Activated T-cell treated with anti-CD3 and anti-CD28 coated beads, Interleukin-2, amount 50 U/mL, for 72 hours (primary cell): Measurements from ENCODE around the gene RERE. TPM values are rescaled to one million over a fixed set of nuclear protein-coding genes. Genes with fewer than 3 reads are reported as not detected.
A peak's percentile ranks its signal among the peaks of the same experiment; 100 is the strongest.
"Not testable (repeated sequence)": the region's sequence is repeated elsewhere in the genome, so short reads cannot be mapped to it uniquely, and the experiment has no call there.

ENCODE experiments used
- ATAC-seq, 2 donors: fragments of 150-1000 bp; cut with Tn5 transposase; replicated peaks in 1 of 2; 2 replicates each; pipeline ENCODE4 v1.10.0; 2021; ENCODE audit warnings: moderate library complexity in 2 of 2, mild to moderate bottlenecking in 1 of 2
- DNase-seq, 2 donors: peaks; one replicate each; pipeline ENCODE4 v3.0.0; 2021 to 2022; ENCODE audit warnings: mixed read lengths in 1 of 2
- H3K27ac Mint-ChIP-seq: one replicate; pipeline ENCODE4 v1.8.0; 2022; ENCODE audit warnings: mild to moderate bottlenecking, moderate library complexity, mixed read lengths
- H3K27me3 Mint-ChIP-seq: one replicate; pipeline ENCODE4 v1.8.0; 2022; ENCODE audit warnings: low read depth, mixed read lengths
- H3K36me3 Mint-ChIP-seq, 2 donors: one replicate each; pipeline ENCODE4 v1.8.0; 2022; ENCODE audit warnings: mixed read lengths in 2 of 2, mild to moderate bottlenecking in 1 of 2; ENCODE audit not compliant: insufficient read depth in 2 of 2
- H3K4me1 Mint-ChIP-seq: one replicate; pipeline ENCODE4 v1.8.0; 2022; ENCODE audit warnings: low read depth, mixed read lengths
- H3K4me3 Mint-ChIP-seq, 2 donors: one replicate each; pipeline ENCODE4 v1.8.0; 2022; ENCODE audit warnings: mild to moderate bottlenecking in 2 of 2, mixed read lengths in 2 of 2, moderate library complexity in 2 of 2
- H3K9me3 Mint-ChIP-seq, 2 donors: one replicate each; pipeline ENCODE4 v1.8.0; 2022; ENCODE audit warnings: mixed read lengths in 2 of 2
- total RNA-seq, 2 donors: library from RNA; stranded (reverse); gene quantifications; one replicate each; pipeline ENCODE4 v1.2.3, GENCODE V29; 2022

The RERE gene
- total RNA-seq, 2 donors from 2014 or later, result 98.7 to 105 TPM

DNA sequence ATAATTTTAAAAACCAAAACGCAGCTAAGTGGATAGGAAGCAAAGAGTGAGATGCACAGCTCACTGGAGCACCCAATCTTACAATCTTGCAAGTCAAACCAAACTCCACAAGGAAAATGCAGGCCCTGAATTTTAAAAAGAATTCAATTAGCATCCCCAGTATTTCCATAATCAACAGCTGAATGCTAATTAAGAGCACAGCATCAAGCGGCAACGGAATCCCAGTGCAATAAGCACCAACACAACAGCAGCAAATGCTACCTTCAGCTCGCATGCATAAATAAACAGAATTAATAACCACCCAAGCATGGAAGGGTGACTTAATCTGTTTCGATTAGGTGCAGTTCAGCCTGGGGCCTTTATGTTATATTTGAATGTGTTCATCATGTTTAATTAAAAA is 356.7 kb downstream of the RERE start:
- Mint-ChIP-seq H3K4me1 (peaks cover 57% of the 10 kb centered on the region), H3K27ac (no peak overlapping the region), H3K27me3 (no peaks in the 10 kb centered on the region), H3K9me3 (no peaks in the 10 kb centered on the region), H3K36me3 (peaks cover 2 to 5% of the 10 kb centered on the region in 2 donors), H3K4me3 (no peak overlapping the region)
- no peak for ATAC-seq
- DNase-seq, result no peak

DNA sequence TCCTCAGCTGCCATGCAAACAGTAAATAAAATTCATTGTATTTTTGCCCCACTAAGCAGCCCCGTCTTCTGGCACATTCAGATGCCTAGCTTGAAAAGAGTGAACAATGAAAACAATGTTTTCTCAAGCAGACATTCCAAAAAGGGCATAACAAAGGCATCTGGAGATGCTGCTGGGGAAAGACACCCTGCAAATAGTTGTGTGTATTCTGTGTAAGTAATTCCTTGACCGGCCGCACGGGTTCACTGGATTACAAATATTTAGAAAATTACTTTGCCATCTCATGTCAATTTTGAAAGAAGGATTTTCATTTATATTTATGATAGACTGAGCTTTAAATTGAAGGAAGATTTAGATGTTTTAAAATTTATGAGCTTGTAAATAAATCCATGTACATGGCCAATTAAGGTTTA is 357.3 kb downstream of the RERE start:
- Mint-ChIP-seq H3K4me3 (no peak overlapping the region), H3K9me3 (no peaks in the 10 kb centered on the region), H3K36me3 (peaks cover 2 to 5% of the 10 kb centered on the region in 2 donors), H3K4me1 (peaks cover 57% of the 10 kb centered on the region), H3K27ac (no peak overlapping the region), H3K27me3 (no peaks in the 10 kb centered on the region)
- DNase-seq (no peak), ATAC-seq (no peak)

DNA sequence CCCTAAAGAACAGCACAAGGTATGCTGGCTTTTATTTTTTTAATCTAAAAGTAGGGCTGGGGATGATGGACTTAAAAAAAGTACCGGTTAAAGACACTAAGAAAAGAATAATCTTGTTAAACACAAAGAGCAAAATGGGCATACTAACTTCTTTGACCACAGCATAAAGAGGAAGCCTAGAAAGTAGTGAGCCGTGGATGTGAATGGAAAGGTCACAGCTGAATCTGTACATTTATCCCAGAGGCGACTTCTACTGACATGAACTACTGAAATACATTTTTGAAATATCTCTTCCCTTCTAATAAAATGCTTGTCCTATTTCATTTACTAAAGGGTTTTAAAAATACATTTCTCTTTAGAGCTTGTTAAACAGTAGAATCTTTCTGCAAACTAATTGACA is 358.8 kb downstream of the RERE start:
- ATAC-seq, result no peak

DNA sequence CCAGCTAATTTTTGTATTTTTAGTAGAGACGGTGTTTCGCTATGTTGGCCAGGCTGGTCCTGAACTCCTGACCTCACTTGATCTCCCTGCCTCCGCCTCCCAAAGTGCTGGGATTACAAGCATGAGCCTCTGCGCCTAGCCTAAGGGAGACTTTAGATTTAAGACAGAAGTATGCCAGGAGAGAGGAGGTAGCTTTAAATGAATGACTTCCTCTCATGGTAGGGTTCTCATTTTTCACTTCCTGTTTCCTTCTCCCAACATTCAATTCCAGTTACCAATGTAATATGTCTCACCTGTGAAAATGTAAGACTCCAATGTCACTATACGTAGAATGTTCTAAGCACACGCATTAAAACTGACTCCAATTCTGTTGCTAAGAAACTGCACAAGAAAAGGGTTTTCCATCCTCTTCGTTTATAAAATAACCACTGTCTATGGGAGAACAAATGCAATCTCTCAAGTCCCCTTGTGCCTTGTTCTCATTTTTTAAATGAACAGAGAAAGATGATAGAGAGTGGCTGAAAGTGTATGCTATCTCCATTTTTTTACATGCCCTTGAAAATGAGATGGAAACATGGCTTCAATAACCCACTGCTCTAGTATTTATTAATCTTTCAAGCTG is 359.6 kb downstream of the RERE start:
- Mint-ChIP-seq H3K4me3 (no peak overlapping the region), H3K27me3 (no peaks in the 10 kb centered on the region), H3K4me1 (peaks cover 37% of the 10 kb centered on the region), H3K36me3 (peaks cover 2 to 5% of the 10 kb centered on the region in 2 donors), H3K9me3 (no peaks in the 10 kb centered on the region), H3K27ac (no peak overlapping the region)
- DNase-seq, result no peak
- ATAC-seq, result no peak

More for the DNA sequence above, 358.8 kb downstream of the RERE start:
- no peak overlapping the region for H3K4me3 Mint-ChIP-seq
- no peaks in the 10 kb centered on the region for H3K9me3 Mint-ChIP-seq
- peaks cover 2 to 5% of the 10 kb centered on the region in 2 donors for H3K36me3 Mint-ChIP-seq
- peaks cover 44% of the 10 kb centered on the region for H3K4me1 Mint-ChIP-seq
- H3K27ac Mint-ChIP-seq, result no peak overlapping the region
- no peaks in the 10 kb centered on the region for H3K27me3 Mint-ChIP-seq
- no peak for DNase-seq

DNA sequence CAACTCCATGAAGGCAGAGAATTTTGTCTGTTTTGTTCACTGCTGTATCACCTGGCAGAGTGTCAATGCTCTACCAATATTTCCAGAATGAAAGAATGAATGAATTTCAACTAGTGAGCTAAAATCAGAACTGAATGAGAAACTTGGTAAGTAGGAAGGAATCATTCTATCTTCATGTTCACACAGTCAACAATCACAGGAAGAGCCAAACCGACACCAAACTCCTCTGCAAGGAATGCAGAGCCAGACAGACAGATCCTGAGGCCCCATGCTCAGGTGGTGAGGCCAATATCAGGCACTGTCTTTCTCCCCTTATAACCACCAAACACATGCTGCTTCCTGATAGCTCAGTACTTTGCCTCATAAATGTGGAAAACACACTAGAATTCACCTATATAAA is 360.4 kb downstream of the RERE start:
- ATAC-seq (no peak), DNase-seq (no peak)
- Mint-ChIP-seq H3K27ac (no peak overlapping the region), H3K36me3 (peaks cover 0 to 5% of the 10 kb centered on the region in 2 donors), H3K9me3 (no peaks in the 10 kb centered on the region), H3K4me3 (no peak overlapping the region), H3K27me3 (no peaks in the 10 kb centered on the region), H3K4me1 (peaks cover 30% of the 10 kb centered on the region)

DNA sequence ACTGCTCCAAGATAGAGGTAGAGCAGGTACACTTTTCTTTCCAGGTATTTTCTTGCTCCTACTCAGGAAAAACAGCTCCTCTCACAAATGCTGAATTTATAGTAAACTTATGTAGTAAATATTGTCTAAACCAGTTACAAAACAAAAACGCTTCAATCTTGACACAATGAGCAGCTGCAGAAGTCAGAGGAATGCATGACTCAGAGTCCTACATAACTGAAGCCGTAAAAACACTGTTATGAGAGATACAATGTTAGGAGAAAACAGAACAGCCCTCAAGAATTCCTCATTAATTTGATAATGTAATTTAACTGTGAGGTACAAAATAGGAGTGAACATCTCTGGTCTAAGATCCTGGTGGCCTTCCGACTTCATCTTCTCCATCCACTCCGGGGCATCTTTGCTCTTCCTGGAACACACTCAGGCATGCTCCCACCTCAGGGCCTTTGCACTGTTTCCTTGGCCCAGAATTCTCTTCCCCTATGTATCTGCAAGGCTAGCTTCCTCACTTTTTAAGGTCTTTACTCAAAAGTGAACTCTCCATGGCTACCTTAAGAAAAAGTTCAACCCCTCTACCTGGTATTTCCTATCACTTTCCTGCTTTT is 361.0 kb downstream of the RERE start:
- Mint-ChIP-seq H3K9me3 (no peaks in the 10 kb centered on the region), H3K27me3 (no peaks in the 10 kb centered on the region), H3K4me3 (no peak overlapping the region), H3K27ac (no peak overlapping the region), H3K36me3 (peaks cover 0 to 5% of the 10 kb centered on the region in 2 donors), H3K4me1 (peaks cover 24% of the 10 kb centered on the region)
- DNase-seq (no peak), ATAC-seq (no peak)

DNA sequence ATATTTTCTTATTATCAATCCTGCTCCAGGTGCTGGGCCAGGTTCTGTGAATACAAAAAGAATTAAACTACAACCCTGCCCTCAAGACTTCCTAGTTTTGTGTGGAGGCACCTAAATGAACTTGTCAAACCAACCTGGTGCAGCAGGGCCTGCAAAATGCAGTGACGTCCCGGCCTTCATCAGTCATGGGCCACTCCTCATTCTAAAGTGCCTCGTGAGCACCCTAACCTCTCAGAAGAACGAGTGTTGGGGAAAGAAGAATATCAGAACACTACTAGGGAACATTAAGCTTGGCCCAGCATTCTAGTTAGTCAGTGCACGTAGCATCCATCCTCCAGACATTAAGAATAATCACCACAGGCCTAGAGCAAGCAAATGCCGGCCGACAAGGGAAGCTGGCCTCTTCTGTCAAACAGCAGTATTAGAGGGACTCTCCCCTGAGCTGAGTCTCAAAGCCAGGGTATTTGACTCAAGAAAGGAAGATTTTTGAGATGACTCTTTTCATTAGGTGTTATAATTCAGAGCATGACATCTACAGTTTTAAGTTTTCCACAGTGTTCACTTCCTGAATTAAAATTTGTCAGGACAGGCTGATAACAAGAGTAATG is 361.6 kb downstream of the RERE start:
- H3K4me3 Mint-ChIP-seq, result no peak overlapping the region
- H3K9me3 Mint-ChIP-seq, result no peaks in the 10 kb centered on the region
- no peaks in the 10 kb centered on the region for H3K27me3 Mint-ChIP-seq
- peaks cover 19% of the 10 kb centered on the region for H3K4me1 Mint-ChIP-seq
- no peak for ATAC-seq
- peaks cover 0 to 5% of the 10 kb centered on the region in 2 donors for H3K36me3 Mint-ChIP-seq
- no peak overlapping the region for H3K27ac Mint-ChIP-seq
- no peak for DNase-seq

DNA sequence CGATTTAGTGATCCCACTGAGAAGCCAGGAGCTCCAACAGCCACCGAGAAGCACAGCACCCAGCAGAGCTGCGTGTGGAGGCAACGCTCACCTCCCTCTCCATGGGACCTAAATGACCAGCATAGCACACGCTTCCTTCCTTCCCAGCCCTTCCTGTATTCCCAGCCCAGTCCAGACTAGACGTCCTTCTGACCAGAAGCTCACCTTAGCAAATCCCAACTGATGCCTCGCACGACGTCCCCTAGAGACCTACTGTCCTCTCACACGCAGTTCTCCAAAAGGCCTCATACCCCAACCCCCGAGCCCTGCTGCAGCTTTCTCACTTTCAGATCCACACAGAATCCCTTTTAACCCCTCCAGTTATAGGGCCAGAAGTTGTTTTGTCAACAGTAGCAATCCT is 367.1 kb downstream of the RERE start:
- Mint-ChIP-seq H3K27ac (no peak overlapping the region), H3K4me3 (no peak overlapping the region), H3K9me3 (peaks cover 0 to 1% of the 10 kb centered on the region in 2 donors), H3K36me3 (peaks cover 4 to 9% of the 10 kb centered on the region in 2 donors), H3K27me3 (no peaks in the 10 kb centered on the region), H3K4me1 (peaks cover 14% of the 10 kb centered on the region)
- ATAC-seq, result no peak
- DNase-seq, result no peak

DNA sequence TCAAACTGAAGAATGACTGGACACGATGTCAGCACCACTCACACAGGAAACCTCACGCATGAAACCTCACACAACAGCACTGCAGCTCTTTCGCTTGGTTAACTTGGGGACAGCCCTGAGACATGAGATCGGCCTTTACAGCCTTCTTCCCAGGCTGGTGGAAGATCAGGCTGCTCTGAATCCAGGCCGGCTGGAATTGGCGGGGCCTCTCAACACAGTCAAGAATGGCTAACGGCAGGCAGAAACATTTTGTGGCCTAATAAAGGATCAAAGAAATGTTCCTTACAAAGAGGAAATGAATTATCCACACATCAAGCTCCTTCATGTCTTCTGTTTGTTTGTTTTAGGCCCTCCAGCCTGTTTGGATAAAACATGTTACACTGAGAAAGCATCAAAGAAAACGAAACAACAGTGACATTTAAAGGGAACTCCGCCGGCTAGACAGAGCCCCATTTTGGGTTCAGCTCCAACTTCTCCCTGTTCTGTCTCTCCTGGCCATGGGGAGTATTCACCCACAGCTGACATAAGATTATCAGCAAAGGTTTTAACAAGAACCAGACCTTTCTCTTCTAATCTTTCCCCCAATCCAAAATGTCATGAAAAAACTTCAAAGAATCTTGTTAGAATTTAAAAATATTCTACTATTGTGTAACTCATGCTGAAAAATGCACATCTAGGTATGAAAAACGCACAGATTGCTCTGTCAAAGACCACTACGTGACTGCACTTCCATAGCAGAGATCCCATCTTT is 368.4 kb downstream of the RERE start:
- H3K9me3 Mint-ChIP-seq, result peaks cover 0 to 1% of the 10 kb centered on the region in 2 donors
- peak; percentile 64 to 68 for ATAC-seq
- H3K27ac Mint-ChIP-seq, result no peak overlapping the region
- peaks cover 14% of the 10 kb centered on the region for H3K4me1 Mint-ChIP-seq
- no peaks in the 10 kb centered on the region for H3K27me3 Mint-ChIP-seq
- H3K4me3 Mint-ChIP-seq, result no peak overlapping the region
- peak in 1 of 2 donors; percentile 19 for DNase-seq
- H3K36me3 Mint-ChIP-seq, result peaks cover 7 to 9% of the 10 kb centered on the region in 2 donors

DNA sequence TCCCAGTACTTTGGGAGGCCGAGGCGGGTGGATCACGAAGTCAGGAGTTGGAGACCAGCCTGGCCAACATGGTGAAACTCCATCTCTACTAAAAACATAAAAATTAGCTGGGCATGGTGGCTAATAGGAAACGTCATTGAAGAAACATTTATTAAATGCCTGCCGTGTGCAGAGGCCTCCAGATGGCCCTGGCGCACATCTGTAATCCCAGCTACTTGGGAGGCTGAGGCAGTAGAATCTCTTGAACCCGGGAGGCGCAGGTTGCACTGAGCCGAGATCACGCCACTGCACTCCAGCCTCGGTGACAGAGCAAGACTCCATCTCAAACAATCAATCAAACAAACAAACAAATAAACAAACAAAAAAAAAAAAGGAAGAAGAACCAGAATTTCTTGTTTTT is 368.9 kb downstream of the RERE start:
- not testable (repeated sequence) for H3K9me3 Mint-ChIP-seq, H3K4me3 Mint-ChIP-seq, DNase-seq, H3K27me3 Mint-ChIP-seq, ATAC-seq, H3K36me3 Mint-ChIP-seq, H3K27ac Mint-ChIP-seq
- H3K4me1 Mint-ChIP-seq, result peaks cover 14% of the 10 kb centered on the region

DNA sequence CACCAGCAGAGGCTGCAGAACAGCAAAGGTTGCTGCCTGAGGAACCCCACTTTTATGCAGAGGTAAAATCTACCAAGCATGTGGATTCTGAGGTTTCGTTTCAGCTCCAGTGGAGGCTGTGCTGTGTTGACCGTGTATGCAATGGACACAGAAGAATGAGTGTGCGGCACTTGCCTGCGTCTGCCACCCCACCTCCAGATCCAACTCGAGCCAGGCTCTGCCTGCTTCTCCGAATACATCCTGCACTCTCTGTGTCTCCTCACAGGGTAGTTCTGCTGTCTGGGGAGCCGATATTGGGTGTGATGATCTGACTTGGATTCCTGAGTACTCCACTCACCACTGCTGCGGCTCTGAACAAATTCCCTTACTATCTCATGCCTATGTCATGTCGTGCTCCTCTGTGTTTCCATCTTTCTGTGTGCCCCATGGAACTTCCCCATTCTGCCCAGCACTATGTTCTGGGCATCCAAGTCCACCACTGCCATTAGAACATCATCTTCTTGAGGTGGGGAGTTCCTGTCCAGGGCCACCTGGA is 369.8 kb downstream of the RERE start:
- Mint-ChIP-seq H3K4me1 (peaks cover 14% of the 10 kb centered on the region), H3K4me3 (no peak overlapping the region), H3K27me3 (no peaks in the 10 kb centered on the region), H3K9me3 (peaks cover 0 to 1% of the 10 kb centered on the region in 2 donors), H3K36me3 (peaks cover 7 to 9% of the 10 kb centered on the region in 2 donors), H3K27ac (no peak overlapping the region)
- DNase-seq (no peak), ATAC-seq (no peak)

DNA sequence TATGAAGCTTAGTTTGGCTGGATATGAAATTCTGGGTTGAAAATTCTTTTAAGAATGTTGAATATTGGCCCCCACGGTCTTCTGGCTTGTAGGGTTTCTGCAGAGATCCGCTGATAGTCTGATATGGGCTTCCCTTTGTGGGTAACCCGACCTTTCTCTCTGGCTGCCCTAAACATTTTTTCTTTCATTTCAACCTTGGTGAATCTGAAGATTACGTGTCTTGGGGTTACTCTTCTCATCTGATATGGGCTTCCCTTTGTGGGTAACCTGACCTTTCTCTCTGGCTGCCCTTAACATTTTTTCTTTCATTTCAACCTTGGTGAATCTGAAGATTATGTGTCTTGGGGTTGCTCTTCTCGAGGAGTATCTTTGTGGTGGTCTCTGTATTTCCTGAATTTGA is 371.3 kb downstream of the RERE start:
- ATAC-seq, result peak; percentile 27 to 38
- not testable (repeated sequence) for DNase-seq, H3K27me3 Mint-ChIP-seq, H3K9me3 Mint-ChIP-seq, H3K27ac Mint-ChIP-seq
- Mint-ChIP-seq H3K36me3 (peaks cover 7 to 12% of the 10 kb centered on the region in 2 donors), H3K4me1 (peaks cover 14% of the 10 kb centered on the region), H3K4me3 (peak overlapping the region in 1 of 2 donors; percentile 35)
